SH-SY5Y (cell line): ENCODE data around the gene FABP7.

Experiments used
- GATA2 ChIP-seq: IDR thresholded peaks from 2 replicates; pipeline ENCODE4 v1.6.1; 2011; ENCODE audit warnings: mild to moderate bottlenecking, low read depth, low read length
- GATA3 ChIP-seq: IDR thresholded peaks from 2 replicates; pipeline ENCODE4 v1.6.1; 2011; ENCODE audit warnings: low read depth, mild to moderate bottlenecking, low read length, moderate library complexity

Gene FABP7

DNA sequence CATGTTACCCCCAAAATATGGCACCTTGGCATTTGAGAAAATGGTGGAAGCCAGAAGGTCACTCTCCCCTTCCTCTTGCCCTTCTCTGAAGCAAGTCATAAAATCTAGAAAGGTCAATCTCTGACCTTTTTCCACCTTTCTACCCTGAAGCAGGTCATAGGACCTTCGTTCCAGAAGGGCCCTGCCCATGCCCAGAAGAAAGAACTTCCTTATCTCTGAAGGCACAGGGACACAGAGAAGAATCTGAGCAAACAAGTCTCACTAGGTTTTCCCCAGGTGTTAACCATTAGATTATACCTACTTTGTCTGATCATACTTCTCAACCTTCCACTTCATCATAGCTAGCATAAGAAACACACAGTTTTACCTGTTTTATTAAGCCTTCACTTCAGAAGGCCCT is 52.0 kb downstream of the FABP7 start:
- TF ChIP-seq GATA3 = no peak
- TF ChIP-seq GATA2 = no peak

GRCh38 chr6:122832459-122832858 is 52.9 kb downstream of the FABP7 start:
- TF ChIP-seq GATA2 = no peak

GRCh38 chr6:122833021-122833491 is 53.5 kb downstream of the FABP7 start:
- TF ChIP-seq GATA3 (no peak), GATA2 (no peak)
